DOHH2 (cell line): ENCODE results near the gene MAPK8.
"Not testable (repeated sequence)": the region's sequence is repeated elsewhere in the genome, so short reads cannot be mapped to it uniquely, and the experiment has no call there.

Experiments used
- H3F3A ChIP-seq: fragments of 200-600 bp; sonication (generic), shearing (Covaris generic); 2 replicates; pipeline ENCODE4 v1.6.0; 2016; ENCODE audit warnings: antibody characterized with exemption, mild to moderate bottlenecking; ENCODE audit not compliant: control insufficient read depth, insufficient read depth
- H3K27ac ChIP-seq: fragments of 200-600 bp; sonication (generic); 2 replicates; pipeline ENCODE4 v1.5.1; 2014; ENCODE audit warnings: low read depth, mild to moderate bottlenecking, low read length, moderate library complexity
- H3K27me3 ChIP-seq: fragments of 200-600 bp; sonication (generic); 2 replicates; pipeline ENCODE4 v1.6.1; 2014; ENCODE audit warnings: mild to moderate bottlenecking, low read length, mixed read lengths; ENCODE audit not compliant: control insufficient read depth
- H3K36me3 ChIP-seq: fragments of 200-600 bp; sonication (generic); 2 replicates; pipeline ENCODE4 v1.6.1; 2014; ENCODE audit warnings: mild to moderate bottlenecking, low read length, moderate library complexity, mixed read lengths; ENCODE audit not compliant: control insufficient read depth
- H3K4me1 ChIP-seq: fragments of 200-600 bp; sonication (generic); 2 replicates; pipeline ENCODE4 v1.6.1; 2014; ENCODE audit warnings: mild to moderate bottlenecking, low read length, mixed read lengths; ENCODE audit not compliant: control insufficient read depth
- H3K4me2 ChIP-seq: fragments of 200-600 bp; sonication (generic); 2 replicates; pipeline ENCODE4 v1.6.0; 2014; ENCODE audit warnings: mild to moderate bottlenecking, low read length, moderate library complexity
- H3K4me3 ChIP-seq: fragments of 200-600 bp; sonication (generic); 2 replicates; pipeline ENCODE4 v1.5.1; 2014; ENCODE audit warnings: mild to moderate bottlenecking, low read length, mixed read lengths
- H3K79me2 ChIP-seq: fragments of 200-600 bp; sonication (generic); 2 replicates; pipeline ENCODE4 v1.6.1; 2014; ENCODE audit warnings: mild to moderate bottlenecking, low read length, mixed read lengths; ENCODE audit not compliant: control insufficient read depth
- H3K9me2 ChIP-seq: fragments of 200-600 bp; sonication (generic); replicated peaks from 2 replicates; pipeline ENCODE4 v1.6.1; 2014; ENCODE audit warnings: mild to moderate bottlenecking, low read length, mixed read lengths; ENCODE audit not compliant: control insufficient read depth
- H3K9me3 ChIP-seq: fragments of 200-600 bp; sonication (generic); 2 replicates; pipeline ENCODE4 v1.6.1; 2014; ENCODE audit warnings: antibody characterized with exemption, low read length, mixed read lengths; ENCODE audit not compliant: control insufficient read depth, insufficient read depth
- H4K20me1 ChIP-seq: fragments of 200-600 bp; sonication (generic); 2 replicates; pipeline ENCODE4 v1.6.0; 2014; ENCODE audit warnings: low read depth, mild to moderate bottlenecking, antibody characterized with exemption, low read length, moderate library complexity; ENCODE audit not compliant: control insufficient read depth, insufficient read depth
- CTCF ChIP-seq: fragments of 200-600 bp; sonication (generic); IDR thresholded peaks from one replicate; pipeline ENCODE4 v1.5.1; 2014; ENCODE audit warnings: antibody characterized with exemption, mild to moderate bottlenecking, low read depth, low read length; ENCODE audit not compliant: poor library complexity, severe bottlenecking
- EZH2phosphoT487 ChIP-seq: fragments of 200-600 bp; sonication (generic); IDR thresholded peaks from 2 replicates; pipeline ENCODE4 v1.6.1; 2017; ENCODE audit warnings: borderline replicate concordance, mild to moderate bottlenecking, antibody characterized with exemption, low read length, moderate library complexity, mixed read lengths

MAPK8 gene

GRCh38 chr10:48279081-48279751 is 27.3 kb upstream of the MAPK8 start:
- H3K4me3 ChIP-seq = no peak overlapping the region
- H3K27ac ChIP-seq = no peak overlapping the region
- no peaks in the 10 kb centered on the region for H3K79me2 ChIP-seq
- H3K4me2 ChIP-seq = no peak overlapping the region
- no peaks in the 10 kb centered on the region for H3K36me3 ChIP-seq
- no peaks in the 10 kb centered on the region for H3K9me2 ChIP-seq
- H4K20me1 ChIP-seq = no peaks in the 10 kb centered on the region
- H3F3A ChIP-seq = no peaks in the 10 kb centered on the region
- H3K27me3 ChIP-seq = no peaks in the 10 kb centered on the region
- peaks cover 6% of the 10 kb centered on the region for H3K9me3 ChIP-seq
- TF ChIP-seq EZH2phosphoT487 (no peak), CTCF (no peak)
- no peaks in the 10 kb centered on the region for H3K4me1 ChIP-seq

GRCh38 chr10:48281697-48282096 is 24.8 kb upstream of the MAPK8 start:
- H3K27ac ChIP-seq, H3K4me3 ChIP-seq, H3F3A ChIP-seq, H3K36me3 ChIP-seq, H3K9me2 ChIP-seq, H3K79me2 ChIP-seq, H4K20me1 ChIP-seq, H3K4me1 ChIP-seq, H3K27me3 ChIP-seq, H3K4me2 ChIP-seq: not testable (repeated sequence)
- peaks cover 13% of the 10 kb centered on the region for H3K9me3 ChIP-seq

- no peaks in the 10 kb centered on the region; the same call in 1 of the 2 replicates for H3K27me3 ChIP-seq
- peaks cover 13% of the 10 kb centered on the region for H3K9me3 ChIP-seq
- H3K4me2 ChIP-seq = no peak overlapping the region
- TF ChIP-seq CTCF (no peak), EZH2phosphoT487 (no peak)
- H3F3A ChIP-seq = no peaks in the 10 kb centered on the region
- no peaks in the 10 kb centered on the region for H3K79me2 ChIP-seq
- no peaks in the 10 kb centered on the region for H3K4me1 ChIP-seq
- no peaks in the 10 kb centered on the region for H4K20me1 ChIP-seq
- no peak overlapping the region for H3K27ac ChIP-seq
- H3K36me3 ChIP-seq = no peaks in the 10 kb centered on the region
- no peak overlapping the region for H3K4me3 ChIP-seq
- H3K9me2 ChIP-seq = no peaks in the 10 kb centered on the region
Measured at GRCh38 chr10:48282829-48283228, 23.6 kb upstream of the MAPK8 start.

GRCh38 chr10:48284002-48284546 is 22.4 kb upstream of the MAPK8 start:
- H3K27me3 ChIP-seq = no peaks in the 10 kb centered on the region; the same call in 1 of the 2 replicates
- peaks cover 13% of the 10 kb centered on the region for H3K9me3 ChIP-seq
- H3F3A ChIP-seq = no peaks in the 10 kb centered on the region
- no peak for TF ChIP-seq CTCF
- TF ChIP-seq EZH2phosphoT487 = no peak
- no peak overlapping the region for H3K4me3 ChIP-seq
- H3K4me1 ChIP-seq = no peaks in the 10 kb centered on the region
- no peaks in the 10 kb centered on the region for H3K79me2 ChIP-seq
- no peaks in the 10 kb centered on the region for H4K20me1 ChIP-seq
- no peaks in the 10 kb centered on the region for H3K9me2 ChIP-seq
- H3K27ac ChIP-seq = no peak overlapping the region
- no peaks in the 10 kb centered on the region for H3K36me3 ChIP-seq
- H3K4me2 ChIP-seq = no peak overlapping the region
